Neural cell (in vitro differentiated cells): Measurements from ENCODE around the gene HTD2. TPM values are rescaled to one million over a fixed set of nuclear protein-coding genes. Genes with fewer than 3 reads are reported as not detected.
A peak's percentile ranks its signal among the peaks of the same experiment; 100 is the strongest.

Source experiments
- H2AFZ ChIP-seq: fragments of 200-600, 300-800 bp; sonication (generic), shearing (Covaris generic); 2 replicates; pipeline ENCODE4 v1.6.0; 2014; ENCODE audit warnings: low read depth, mild to moderate bottlenecking, antibody characterized with exemption, low read length, moderate library complexity
- H3F3A ChIP-seq: fragments of 200-600 bp; shearing (Covaris generic); 2 replicates; pipeline ENCODE4 v1.6.1; 2016; ENCODE audit warnings: mild to moderate bottlenecking, moderate library complexity, mixed read lengths, antibody characterized with exemption, low read length; ENCODE audit not compliant: insufficient read depth, poor library complexity, severe bottlenecking
- H3K27ac ChIP-seq: fragments of 200-600, 300-800 bp; sonication (generic), shearing (Covaris generic); 2 replicates; pipeline ENCODE4 v1.5.1; 2014; ENCODE audit warnings: mild to moderate bottlenecking, low read length, moderate library complexity
- H3K27me3 ChIP-seq: fragments of 300-800, 200-600 bp; sonication (generic), shearing (Covaris generic); 2 replicates; pipeline ENCODE4 v1.6.0; 2014; ENCODE audit warnings: mild to moderate bottlenecking, low read depth, low read length, moderate library complexity; ENCODE audit not compliant: insufficient read depth
- H3K36me3 ChIP-seq: fragments of 300-800, 200-600 bp; sonication (generic), shearing (Covaris generic); 2 replicates; pipeline ENCODE4 v1.5.1; 2014; ENCODE audit warnings: mild to moderate bottlenecking, antibody characterized with exemption, low read length, moderate library complexity; ENCODE audit not compliant: insufficient read depth
- H3K4me2 ChIP-seq: fragments of 300-800, 200-600 bp; sonication (generic), shearing (Covaris generic); 2 replicates; pipeline ENCODE4 v1.6.0; 2014; ENCODE audit warnings: mild to moderate bottlenecking, low read length
- H3K4me3 ChIP-seq: fragments of 300-800, 200-600 bp; sonication (generic), shearing (Covaris generic); 2 replicates; pipeline ENCODE4 v1.5.1; 2014; ENCODE audit warnings: mild to moderate bottlenecking, low read length, moderate library complexity
- H3K79me2 ChIP-seq: fragments of 200-600 bp; shearing (Covaris generic); replicated peaks from 2 replicates; pipeline ENCODE4 v1.6.0; 2014; ENCODE audit warnings: mild to moderate bottlenecking, low read length, moderate library complexity; ENCODE audit not compliant: insufficient read depth
- H3K9ac ChIP-seq: fragments of 300-800, 200-600 bp; sonication (generic), shearing (Covaris generic); 2 replicates; pipeline ENCODE4 v1.6.1; 2016; ENCODE audit warnings: mild to moderate bottlenecking, low read length, mixed read lengths
- H3K9me2 ChIP-seq: fragments of 200-600 bp; shearing (Covaris generic); 2 replicates; pipeline ENCODE4 v1.6.1; 2016; ENCODE audit warnings: mild to moderate bottlenecking, low read length, mixed read lengths; ENCODE audit not compliant: insufficient read depth
- H3K9me3 ChIP-seq: fragments of 200-600, 300-800 bp; sonication (generic), shearing (Covaris generic); 2 replicates; pipeline ENCODE4 v1.6.1; 2016; ENCODE audit warnings: mild to moderate bottlenecking, mixed run types, low read length, moderate library complexity, mixed read lengths
- H4K20me1 ChIP-seq: fragments of 200-600 bp; shearing (Covaris generic); 2 replicates; pipeline ENCODE4 v1.6.1; 2016; ENCODE audit warnings: mild to moderate bottlenecking, mixed run types; ENCODE audit not compliant: insufficient read depth
- EP300 ChIP-seq: fragments of 450-650 bp; conservative IDR thresholded peaks from 2 replicates; pipeline ENCODE4 v1.6.1; 2014; ENCODE audit warnings: antibody characterized with exemption, mild to moderate bottlenecking, moderate library complexity; ENCODE audit not compliant: poor library complexity, severe bottlenecking
- EZH2 ChIP-seq: fragments of 200-600, 300-800 bp; shearing (Covaris generic), sonication (generic); IDR thresholded peaks from 2 replicates; pipeline ENCODE4 v1.6.1; 2014; ENCODE audit warnings: antibody characterized with exemption, low read length, borderline replicate concordance, mild to moderate bottlenecking; ENCODE audit not compliant: insufficient read depth, poor library complexity, severe bottlenecking
- MXI1 ChIP-seq: fragments of 450-650 bp; conservative IDR thresholded peaks from 2 replicates; pipeline ENCODE4 v1.6.1; 2014; ENCODE audit warnings: antibody characterized with exemption, mild to moderate bottlenecking; ENCODE audit not compliant: poor library complexity, severe bottlenecking
- POLR2AphosphoS5 ChIP-seq: IDR thresholded peaks from 2 replicates; pipeline ENCODE4 v1.6.1; 2012
- RAD21 ChIP-seq: fragments of 450-650 bp; conservative IDR thresholded peaks from 2 replicates; pipeline ENCODE4 v1.6.1; 2014; ENCODE audit warnings: antibody characterized with exemption, mild to moderate bottlenecking, moderate library complexity
- SMC3 ChIP-seq: fragments of 450-650 bp; conservative IDR thresholded peaks from 2 replicates; pipeline ENCODE4 v1.6.1; 2014; ENCODE audit warnings: antibody characterized with exemption, mild to moderate bottlenecking, moderate library complexity; ENCODE audit not compliant: poor library complexity
- TAF1 ChIP-seq: IDR thresholded peaks from 2 replicates; pipeline ENCODE4 v1.6.1; 2012; ENCODE audit warnings: low read depth
- polyA minus RNA-seq: library from RNA; depleted of rRNA, polyadenylated mRNA; stranded (reverse); fragments of >200 nt; gene quantifications from 2 replicates; pipeline ENCODE4 v1.2.3, GENCODE V29; 2014
- polyA plus RNA-seq: library from polyadenylated mRNA; depleted of rRNA; stranded (reverse); fragments of >200 nt; gene quantifications from 2 replicates; pipeline ENCODE4 v1.2.3, GENCODE V29; 2014
- TF ChIP-seq, protein P1 (sequence below): fragments of 450-650 bp; IDR thresholded peaks from 2 replicates; pipeline ENCODE4 v1.5.1; 2014; ENCODE audit warnings: antibody characterized with exemption, mild to moderate bottlenecking, moderate library complexity; ENCODE audit not compliant: poor library complexity, severe bottlenecking
- TF ChIP-seq, protein P2 (sequence below): IDR thresholded peaks from 2 replicates; pipeline ENCODE4 v1.6.1; 2012; ENCODE audit warnings: borderline replicate concordance

Gene HTD2
- 19.0 and 23.2 TPM in 2 replicates for polyA plus RNA-seq
- polyA minus RNA-seq: 17.0 and 20.5 TPM in 2 replicates

DNA sequence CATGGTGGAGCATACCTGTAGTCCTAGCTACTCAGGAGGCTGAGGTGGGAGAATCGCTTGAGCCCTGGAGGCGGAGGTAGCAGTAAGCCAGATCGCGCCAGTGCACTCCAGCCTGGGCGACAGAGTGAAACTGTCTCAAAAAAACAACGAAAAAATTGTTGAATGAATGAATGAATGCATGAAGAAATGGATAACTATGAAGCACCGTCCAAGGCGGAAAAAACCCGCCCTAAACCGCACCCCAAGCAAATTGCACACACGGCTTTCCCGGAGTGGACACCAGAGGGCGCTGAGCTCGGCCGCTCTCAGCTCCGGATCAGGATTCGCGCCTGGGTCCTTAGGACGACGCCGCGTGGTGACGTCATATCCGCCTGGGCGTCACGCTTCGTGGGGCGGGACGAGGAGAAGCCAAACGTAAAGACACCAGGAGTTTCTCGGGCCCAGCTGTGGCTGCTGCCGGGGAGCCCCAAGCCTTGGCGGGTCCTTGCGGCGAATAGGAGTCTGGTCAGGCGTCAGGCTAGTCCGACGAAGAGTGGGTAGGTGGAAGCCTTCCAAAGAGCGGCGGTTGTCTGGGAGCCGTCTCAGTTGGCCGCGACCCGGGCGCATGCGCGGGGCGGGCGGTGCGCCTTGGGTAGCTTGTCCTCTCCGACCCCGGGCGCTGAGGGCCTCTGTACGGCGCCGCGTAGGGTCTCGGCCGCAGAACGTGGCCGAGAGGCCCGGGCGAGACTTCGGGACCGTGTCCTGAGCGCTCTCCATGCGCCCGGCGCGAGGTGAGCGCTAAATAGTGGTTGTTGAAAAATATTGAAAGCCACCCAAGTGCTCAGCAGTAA, at the start of gene HTD2, which contains the start of gene RPP14:
TSS of gene HTD2 (plus strand) at position 639 of the 830 bp plus-strand sequence. CDS start 11,094 bp downstream, outside the sequence.
TSS of gene RPP14 (plus strand) at position 364 of the 830 bp plus-strand sequence. CDS start 4,085 bp downstream, outside the sequence.
- Histone ChIP-seq H3K9me2 (no peaks in the 10 kb centered on the region), H3K27me3 (no peaks in the 10 kb centered on the region), H3K36me3 (peaks cover 3% of the 10 kb centered on the region), H3K9me3 (no peaks in the 10 kb centered on the region), H4K20me1 (no peaks in the 10 kb centered on the region), H2AFZ (peak within 1 kb of the TSS; percentile 92), H3K27ac (peak within 1 kb of the TSS; percentile 99), H3K79me2 (peaks cover 30% of the 10 kb centered on the region), H3K4me3 (peak within 1 kb of the TSS; percentile 86), H3K4me2 (peak within 1 kb of the TSS; percentile 27), H3K9ac (peak within 1 kb of the TSS; percentile 94), H3F3A (no peaks in the 10 kb centered on the region)
- TF ChIP-seq EZH2 (no peak), MXI1 (no peak), SMC3 (peak; percentile 81), EP300 (peak; percentile 77), TAF1 (peak; percentile 58), RAD21 (peak; percentile 69), POLR2AphosphoS5 (peak; percentile 94)
- TF ChIP-seq, protein P1, sequence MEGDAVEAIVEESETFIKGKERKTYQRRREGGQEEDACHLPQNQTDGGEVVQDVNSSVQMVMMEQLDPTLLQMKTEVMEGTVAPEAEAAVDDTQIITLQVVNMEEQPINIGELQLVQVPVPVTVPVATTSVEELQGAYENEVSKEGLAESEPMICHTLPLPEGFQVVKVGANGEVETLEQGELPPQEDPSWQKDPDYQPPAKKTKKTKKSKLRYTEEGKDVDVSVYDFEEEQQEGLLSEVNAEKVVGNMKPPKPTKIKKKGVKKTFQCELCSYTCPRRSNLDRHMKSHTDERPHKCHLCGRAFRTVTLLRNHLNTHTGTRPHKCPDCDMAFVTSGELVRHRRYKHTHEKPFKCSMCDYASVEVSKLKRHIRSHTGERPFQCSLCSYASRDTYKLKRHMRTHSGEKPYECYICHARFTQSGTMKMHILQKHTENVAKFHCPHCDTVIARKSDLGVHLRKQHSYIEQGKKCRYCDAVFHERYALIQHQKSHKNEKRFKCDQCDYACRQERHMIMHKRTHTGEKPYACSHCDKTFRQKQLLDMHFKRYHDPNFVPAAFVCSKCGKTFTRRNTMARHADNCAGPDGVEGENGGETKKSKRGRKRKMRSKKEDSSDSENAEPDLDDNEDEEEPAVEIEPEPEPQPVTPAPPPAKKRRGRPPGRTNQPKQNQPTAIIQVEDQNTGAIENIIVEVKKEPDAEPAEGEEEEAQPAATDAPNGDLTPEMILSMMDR: peak; percentile 99
- TF ChIP-seq, protein P2, sequence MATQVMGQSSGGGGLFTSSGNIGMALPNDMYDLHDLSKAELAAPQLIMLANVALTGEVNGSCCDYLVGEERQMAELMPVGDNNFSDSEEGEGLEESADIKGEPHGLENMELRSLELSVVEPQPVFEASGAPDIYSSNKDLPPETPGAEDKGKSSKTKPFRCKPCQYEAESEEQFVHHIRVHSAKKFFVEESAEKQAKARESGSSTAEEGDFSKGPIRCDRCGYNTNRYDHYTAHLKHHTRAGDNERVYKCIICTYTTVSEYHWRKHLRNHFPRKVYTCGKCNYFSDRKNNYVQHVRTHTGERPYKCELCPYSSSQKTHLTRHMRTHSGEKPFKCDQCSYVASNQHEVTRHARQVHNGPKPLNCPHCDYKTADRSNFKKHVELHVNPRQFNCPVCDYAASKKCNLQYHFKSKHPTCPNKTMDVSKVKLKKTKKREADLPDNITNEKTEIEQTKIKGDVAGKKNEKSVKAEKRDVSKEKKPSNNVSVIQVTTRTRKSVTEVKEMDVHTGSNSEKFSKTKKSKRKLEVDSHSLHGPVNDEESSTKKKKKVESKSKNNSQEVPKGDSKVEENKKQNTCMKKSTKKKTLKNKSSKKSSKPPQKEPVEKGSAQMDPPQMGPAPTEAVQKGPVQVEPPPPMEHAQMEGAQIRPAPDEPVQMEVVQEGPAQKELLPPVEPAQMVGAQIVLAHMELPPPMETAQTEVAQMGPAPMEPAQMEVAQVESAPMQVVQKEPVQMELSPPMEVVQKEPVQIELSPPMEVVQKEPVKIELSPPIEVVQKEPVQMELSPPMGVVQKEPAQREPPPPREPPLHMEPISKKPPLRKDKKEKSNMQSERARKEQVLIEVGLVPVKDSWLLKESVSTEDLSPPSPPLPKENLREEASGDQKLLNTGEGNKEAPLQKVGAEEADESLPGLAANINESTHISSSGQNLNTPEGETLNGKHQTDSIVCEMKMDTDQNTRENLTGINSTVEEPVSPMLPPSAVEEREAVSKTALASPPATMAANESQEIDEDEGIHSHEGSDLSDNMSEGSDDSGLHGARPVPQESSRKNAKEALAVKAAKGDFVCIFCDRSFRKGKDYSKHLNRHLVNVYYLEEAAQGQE: peak; percentile 85

DNA sequence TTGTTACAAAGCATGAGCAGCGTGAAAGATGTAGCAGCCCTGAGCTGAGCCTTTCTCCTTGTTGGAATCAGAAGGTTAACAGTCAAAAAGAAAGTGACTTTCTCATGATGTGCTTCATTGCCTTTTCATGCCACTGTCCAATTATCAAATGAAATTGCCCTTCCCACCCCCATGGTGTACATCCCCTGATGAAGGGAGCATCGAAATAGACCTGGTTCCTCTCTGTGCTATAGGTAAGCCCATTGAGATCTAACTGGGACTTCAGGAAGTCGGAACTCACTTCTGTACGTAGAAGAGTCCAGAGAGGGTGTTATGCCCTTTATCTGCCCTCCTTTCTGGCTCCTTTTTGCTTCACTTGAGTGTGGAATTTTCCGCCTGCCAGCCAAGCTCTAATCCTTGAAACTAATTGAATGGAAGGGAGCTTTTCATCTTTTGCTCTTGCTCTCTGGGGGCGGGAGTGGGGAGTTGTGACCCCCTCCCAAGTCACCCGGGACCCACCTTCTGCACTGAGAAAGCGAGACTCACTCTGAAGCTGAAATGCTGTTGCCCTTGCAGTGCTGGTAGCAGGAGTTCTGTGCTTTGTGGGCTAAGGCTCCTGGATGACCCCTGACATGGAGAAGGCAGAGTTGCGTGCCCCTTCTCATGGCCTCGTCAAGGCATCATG, 47.8 kb upstream of the HTD2 start:
- Histone ChIP-seq H3K79me2 (no peaks in the 10 kb centered on the region), H3K9me2 (no peaks in the 10 kb centered on the region), H2AFZ (no peak overlapping the region), H3K9ac (no peak overlapping the region), H3K27me3 (no peaks in the 10 kb centered on the region), H4K20me1 (no peaks in the 10 kb centered on the region), H3K36me3 (no peaks in the 10 kb centered on the region), H3K4me3 (no peak overlapping the region), H3K9me3 (no peaks in the 10 kb centered on the region), H3F3A (no peaks in the 10 kb centered on the region), H3K4me2 (no peak overlapping the region), H3K27ac (no peak overlapping the region)
- TF ChIP-seq, protein P1: no peak
